GF-D8 (cell line): Measurements from ENCODE around the gene PCBP3.
"Not testable (repeated sequence)": the region's sequence is repeated elsewhere in the genome, so short reads cannot be mapped to it uniquely, and the experiment has no call there.

ENCODE experiments used
- DNase-seq: peaks from one replicate; lab custom pipeline; 2025; lab: John Stamatoyannopoulos, UW

The PCBP3 gene

GRCh38 chr21:45875416-45875760 is 231.9 kb downstream of the PCBP3 start:
- no peak for DNase-seq

- DNase-seq: no peak
These were observed 232.4 kb downstream of the PCBP3 start for GRCh38 chr21:45875881-45876280.

DNA sequence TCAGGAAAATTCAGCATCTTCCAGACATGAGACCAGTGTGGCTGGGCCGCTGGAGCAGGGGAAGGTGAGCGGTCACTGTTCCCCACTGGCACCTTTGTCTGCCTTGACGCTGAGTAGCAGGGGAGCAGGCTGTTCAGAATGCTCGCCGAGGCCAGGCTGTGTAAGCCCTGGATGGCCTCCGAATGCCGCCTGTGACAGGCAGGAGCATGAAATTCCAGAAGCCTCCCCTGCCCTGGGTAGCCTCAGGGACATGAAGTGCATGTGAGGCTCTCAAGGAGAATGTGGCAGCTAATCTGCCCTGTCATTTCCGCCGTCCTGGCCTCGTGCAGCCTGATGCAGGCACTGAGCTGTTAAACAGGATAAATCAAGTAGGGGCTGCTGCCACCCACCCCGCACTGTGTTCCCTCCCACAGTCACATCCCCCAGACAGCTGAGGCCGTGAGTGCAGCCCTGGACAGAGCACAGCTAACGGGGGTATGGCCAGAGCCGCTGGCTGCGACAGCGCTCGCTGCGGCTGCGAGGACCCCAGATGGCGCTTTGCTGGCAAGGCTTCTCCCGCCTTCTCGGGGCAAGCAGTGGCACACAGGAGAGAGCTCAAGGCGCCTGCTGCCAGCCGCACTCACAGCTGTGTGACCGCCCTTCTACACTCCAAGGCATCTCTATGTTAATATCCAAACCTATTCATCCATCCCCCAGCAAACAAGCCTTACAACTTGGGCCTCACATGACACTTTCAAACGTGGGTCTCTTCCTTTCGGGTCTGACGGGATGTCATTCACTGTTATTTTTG is 233.1 kb downstream of the PCBP3 start:
- no peak for DNase-seq

- no peak for DNase-seq
These were observed 233.6 kb downstream of the PCBP3 start for GRCh38 chr21:45877171-45877438.

- no peak for DNase-seq
These were observed 234.4 kb downstream of the PCBP3 start for GRCh38 chr21:45877821-45878469.

DNA sequence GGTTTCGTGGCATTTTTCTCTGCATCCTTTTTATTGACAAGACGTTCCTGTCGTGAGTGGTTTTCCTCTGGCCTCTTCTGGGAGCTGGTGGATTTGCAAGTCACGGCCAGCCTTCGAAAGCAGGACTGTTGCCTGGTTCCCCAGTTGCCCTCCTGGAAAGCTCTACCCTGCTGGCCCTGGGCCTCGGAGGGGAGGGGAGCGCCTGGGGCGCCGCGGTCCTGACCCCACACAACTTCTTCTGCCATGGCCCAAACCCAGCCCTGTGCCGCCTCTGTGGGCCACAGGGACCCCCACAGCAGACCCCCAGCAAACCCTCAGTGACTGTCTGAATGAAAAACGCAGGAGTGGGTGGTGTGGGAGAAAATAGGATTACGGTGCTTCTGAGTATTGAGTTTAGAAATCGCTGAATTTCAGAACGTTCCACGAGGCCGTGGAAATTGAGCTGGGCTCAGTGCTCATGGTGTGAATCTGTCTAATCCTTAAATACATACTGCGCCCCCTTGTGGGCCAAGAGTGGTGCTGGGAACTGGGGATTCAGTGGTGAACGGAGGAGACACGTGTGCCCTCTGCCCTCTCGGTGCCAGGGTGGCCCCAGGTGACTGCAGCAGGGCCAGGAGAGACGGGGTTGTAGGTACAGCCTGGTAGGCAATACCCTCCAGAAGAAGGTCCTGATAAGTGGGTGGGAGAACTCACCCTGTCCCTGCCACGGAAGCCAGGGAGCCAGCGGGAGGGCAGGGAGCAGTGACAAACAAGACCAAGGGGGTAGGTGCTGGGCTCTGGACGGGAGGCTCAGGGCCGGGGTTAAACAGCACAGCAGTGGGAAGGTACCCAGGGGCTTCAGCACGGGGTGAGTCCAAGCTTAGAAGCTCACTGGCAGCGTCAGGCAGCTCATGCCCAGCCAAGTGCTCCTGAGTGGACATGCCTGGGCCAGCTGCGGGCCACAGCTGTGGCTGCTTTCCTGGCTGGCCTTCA is 236.9 kb downstream of the PCBP3 start:
- peak; percentile 12 for DNase-seq

GRCh38 chr21:45882645-45883044 is 239.1 kb downstream of the PCBP3 start:
- DNase-seq: no peak

DNA sequence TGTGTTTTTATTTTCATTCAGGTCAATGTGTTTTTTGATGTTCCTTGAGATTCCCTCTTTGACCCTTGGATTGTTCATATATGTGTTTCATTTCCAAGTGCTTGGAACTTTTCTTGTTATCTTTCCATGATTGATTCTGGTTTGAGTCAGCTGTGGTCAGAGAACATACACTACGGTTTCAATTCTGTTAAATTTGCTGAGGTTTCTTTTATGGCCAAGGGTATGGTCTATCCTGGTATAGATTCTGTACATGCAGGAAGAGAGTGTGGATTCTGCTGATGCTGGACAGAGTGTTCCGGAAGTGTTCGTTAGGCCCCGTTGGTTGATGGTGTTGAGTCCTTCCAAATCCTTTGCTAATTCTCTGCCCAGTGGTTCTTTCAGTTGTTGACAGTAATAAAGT is 239.6 kb downstream of the PCBP3 start:
- no peak for DNase-seq

DNA sequence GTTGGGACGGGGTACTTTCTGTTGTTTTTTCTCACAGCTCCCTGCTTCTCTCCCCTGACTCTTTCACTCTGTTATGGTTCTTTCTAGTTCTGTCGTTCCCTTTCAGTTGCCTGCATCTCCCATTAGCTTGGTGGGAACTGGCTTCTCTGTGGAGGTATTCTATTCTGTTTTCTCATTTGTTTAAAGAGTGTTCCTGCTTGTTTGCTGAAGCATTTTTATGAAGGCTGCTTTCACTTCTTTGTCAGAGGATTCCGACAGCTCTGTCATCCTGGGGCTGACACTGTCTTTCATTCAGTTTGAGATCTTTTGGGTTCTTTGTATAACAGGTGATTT is 242.0 kb downstream of the PCBP3 start:
- DNase-seq: no peak

DNA sequence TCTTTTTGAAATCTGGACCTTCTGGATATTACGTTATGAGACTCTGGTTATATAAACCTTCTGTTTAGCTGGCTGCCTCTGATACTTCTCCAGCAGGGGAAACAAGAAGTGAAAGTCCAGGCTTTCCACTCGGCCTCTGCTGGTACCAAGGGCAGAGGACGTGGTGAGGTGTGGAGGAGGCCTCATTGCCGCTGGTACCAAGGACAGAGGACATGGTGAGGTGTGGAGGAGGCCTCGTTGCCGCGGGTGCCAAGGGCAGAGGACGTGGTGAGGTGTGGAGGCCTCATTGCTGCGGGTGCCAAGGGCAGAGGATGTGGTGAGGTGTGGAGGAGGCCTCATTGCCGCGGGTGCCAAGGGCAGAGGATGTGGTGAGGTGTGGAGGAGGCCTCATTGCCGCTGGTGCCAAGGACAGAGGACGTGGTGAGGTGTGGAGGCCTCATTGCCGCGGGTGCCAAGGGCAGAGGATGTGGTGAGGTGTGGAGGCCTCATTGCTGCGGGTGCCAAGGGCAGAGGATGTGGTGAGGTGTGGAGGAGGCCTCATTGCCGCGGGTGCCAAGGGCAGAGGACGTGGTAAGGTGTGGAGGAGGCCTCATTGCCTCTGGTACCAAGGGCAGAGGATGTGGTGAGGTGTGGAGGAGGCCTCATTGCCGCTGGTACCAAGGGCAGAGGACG is 242.5 kb downstream of the PCBP3 start:
- DNase-seq: not testable (repeated sequence)

GRCh38 chr21:45886610-45887026 is 243.1 kb downstream of the PCBP3 start:
- DNase-seq: no peak

DNA sequence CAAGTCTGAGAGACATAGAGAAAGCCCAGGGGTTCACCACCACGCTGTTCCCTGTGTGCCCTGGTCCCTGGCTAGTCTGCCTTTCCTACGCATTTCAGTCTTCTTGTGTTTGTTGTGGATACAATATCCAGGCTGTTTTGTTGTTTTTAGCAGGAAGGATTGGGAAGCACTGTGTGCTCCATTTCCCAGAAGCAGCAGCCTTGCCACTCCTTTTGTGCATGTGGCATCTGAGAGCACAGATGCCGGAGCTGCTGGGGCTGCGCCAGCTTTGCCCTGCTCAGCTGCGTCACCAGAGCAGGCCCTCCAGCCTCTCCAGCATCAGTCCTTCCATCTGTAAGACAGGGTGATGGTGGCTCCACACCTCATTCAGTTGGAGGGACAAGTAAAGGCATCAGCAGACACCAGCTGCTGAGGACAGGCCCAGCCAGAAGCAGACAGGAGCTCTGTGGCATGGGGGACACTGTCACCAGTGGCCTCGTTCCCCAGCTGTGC is 243.6 kb downstream of the PCBP3 start:
- no peak for DNase-seq

- DNase-seq: no peak
These were observed 244.3 kb downstream of the PCBP3 start for GRCh38 chr21:45887788-45888187.

DNA sequence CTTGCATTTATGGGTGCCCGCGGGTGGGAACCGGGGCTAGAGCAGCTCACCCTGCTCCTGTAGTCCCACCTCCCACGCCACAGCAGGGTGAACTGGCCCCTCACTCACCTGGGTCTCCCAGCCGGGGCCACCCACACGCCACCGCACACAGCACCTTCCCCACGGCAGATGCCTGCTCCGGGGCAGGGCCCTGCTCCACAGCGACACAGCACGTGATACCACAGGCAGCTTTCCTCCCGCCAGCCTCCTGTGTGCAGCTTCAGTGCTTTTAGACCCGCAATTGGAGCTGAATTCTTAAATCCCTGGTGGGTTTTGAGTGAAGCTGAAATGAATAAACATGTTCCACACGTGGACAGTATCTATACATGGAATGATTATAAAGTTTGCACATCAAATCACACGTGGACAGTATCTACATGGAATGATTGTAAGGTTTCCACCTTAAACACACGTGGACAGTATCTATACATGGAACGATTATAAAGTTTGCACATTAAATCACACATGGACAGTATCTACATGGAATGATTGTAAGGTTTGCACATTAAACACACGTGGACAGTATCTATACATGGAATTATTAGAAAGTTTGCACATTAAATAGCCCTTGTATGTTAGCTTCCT is 245.0 kb downstream of the PCBP3 start:
- DNase-seq: no peak

DNA sequence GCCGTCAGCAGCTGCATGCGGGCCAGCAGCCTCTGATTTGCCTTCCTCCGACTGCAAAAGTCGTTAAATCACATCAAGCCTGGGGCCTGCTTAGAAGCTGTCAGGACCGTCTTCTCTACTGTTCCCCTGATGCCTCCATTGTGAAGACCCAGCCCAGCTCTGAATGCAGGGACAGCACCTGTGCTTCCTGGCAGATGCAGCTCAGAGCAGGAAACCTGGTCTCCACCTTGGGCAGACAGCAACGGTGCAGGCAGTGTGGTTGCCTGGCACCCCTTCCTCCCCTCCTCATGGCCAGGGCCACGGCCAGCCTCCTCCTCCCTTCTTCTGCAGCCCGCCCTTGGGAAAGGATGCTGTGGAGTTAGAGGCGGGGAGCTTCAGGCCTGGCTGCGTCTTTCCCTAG is 245.7 kb downstream of the PCBP3 start:
- no peak for DNase-seq

DNA sequence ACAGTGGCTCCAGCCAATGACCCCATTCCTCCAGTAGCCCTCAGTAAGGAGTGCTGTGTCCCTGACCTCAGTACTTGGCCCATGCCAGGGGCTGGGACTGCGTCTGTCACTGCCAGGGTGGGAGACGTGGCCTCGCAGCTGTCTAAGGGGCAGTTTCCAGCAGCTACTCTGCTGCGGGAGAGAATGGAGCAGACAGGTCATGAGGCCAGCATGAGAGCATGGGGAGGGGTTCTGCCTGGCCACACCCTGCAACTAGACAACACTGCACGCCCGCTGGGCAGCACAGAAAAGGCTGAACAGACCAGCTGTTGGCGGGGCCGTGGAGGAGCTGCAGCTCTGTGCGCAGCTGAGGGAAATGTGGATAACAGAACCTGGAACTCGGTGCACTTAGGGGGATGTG is 246.4 kb downstream of the PCBP3 start:
- no peak for DNase-seq

GRCh38 chr21:45891388-45892155 is 248.0 kb downstream of the PCBP3 start:
- DNase-seq: no peak

DNA sequence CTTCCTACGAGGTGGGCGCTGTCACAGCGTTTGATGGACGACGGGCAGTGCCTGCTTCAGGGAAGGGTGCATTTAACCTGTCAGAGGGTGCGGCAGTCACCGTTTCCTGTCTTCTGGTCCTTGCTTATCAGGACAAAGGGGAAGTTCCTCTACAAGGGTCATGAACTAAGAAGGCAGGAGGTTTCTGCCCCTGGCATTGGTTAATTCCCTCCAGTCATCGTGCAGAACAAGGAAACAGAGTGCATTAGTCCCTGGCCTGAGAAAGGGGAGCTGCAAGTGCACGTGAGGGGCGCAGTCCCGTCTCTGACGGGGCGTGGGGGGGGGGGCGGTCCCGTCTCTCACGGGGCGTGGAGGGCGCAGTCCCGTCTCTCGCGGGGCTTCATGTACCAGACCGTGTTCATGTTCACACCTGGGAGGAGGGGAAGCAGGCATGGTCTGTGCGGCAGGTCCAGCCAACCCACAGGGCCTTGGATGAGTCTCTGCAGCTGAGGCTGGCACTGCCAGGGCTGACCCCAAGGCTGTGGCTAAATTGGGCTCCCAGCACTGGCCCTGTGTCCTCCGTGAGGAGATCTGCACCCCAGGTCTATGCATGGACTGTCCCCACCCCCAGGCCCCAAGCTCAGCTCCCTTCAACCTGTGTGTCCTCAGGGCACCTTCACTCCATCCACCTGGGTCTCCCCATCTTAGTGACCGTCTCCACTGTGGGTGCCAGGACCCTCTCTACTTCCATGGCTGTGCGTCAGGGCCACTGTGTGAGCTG is 248.8 kb downstream of the PCBP3 start:
- peak; percentile 77 for DNase-seq

- no peak for DNase-seq
These were observed 249.6 kb downstream of the PCBP3 start for GRCh38 chr21:45892916-45893739.
